ENCODE measurements around the gene DEFB125.

DEFB125 gene

GRCh38 chr20:145877-146276 is 58.4 kb downstream of the DEFB125 start:
- DNase-seq (ENCODE audit: low read depth in 1 of 2, low spot score in 1 of 2): no peak

Measured in stimulated activated CD4-positive, alpha-beta T cell treated with anti-CD3 and anti-CD28 coated beads, Interleukin-15, amount 100 ng/mL, for 1 hour (primary cell).